ENCODE results near the gene TTN.

- TF ChIP-seq CTCF (IDR thresholded peaks at IDR 0.05; ENCODE audit: control extremely low read depth in 1 of 3, insufficient read depth in 1 of 3, low read depth in 1 of 3, low read length in 3 of 3), result no peak
- no peak for TF ChIP-seq POLR2A (IDR thresholded peaks at IDR 0.05; ENCODE audit: control extremely low read depth in 1 of 2, low read depth in 2 of 2, low read length in 2 of 2)
- no peak for TF ChIP-seq SP4 (IDR thresholded peaks at IDR 0.05; ENCODE audit: low read length)
- no peak for TF ChIP-seq CREB1 (IDR thresholded peaks at IDR 0.05)
- no peak for TF ChIP-seq GTF2F1 (IDR thresholded peaks at IDR 0.05; ENCODE audit: borderline replicate concordance, low read depth, low read length)
- TF ChIP-seq SIN3A (conservative IDR thresholded peaks at IDR 0.05 in 1 of 2, IDR thresholded peaks at IDR 0.05 in 1 of 2; ENCODE audit: low read depth in 1 of 2, low read length in 2 of 2), result no peak
- TF ChIP-seq CHD2 (IDR thresholded peaks at IDR 0.05; ENCODE audit: low read length), result no peak
- no peak for TF ChIP-seq PHF8 (conservative IDR thresholded peaks at IDR 0.05; ENCODE audit: low read depth, low read length)
- TF ChIP-seq KDM4A (IDR thresholded peaks at IDR 0.05; ENCODE audit: low read depth, low read length, severe bottlenecking), result no peak
These were observed 123.3 kb downstream of the TTN start for GRCh38 chr2:178683877-178684276.

Data from H1 (cell line).